Esophagus muscularis mucosa (tissue), 4 donors: Measurements from ENCODE around the gene HIBADH.

Source experiments
- CTCF ChIP-seq, 3 experiments: fragments of 200-600 bp in 2 of 3; fragments of 450-650 bp in 1 of 3; sonication (generic) in 2 of 3; IDR thresholded peaks; one replicate each; pipeline ENCODE4 v1.5.1; 2017 to 2019; ENCODE audit warnings: antibody characterized with exemption in 3 of 3, mild to moderate bottlenecking in 2 of 3, moderate library complexity in 1 of 3
- EP300 ChIP-seq: sonication (generic); formaldehyde crosslinking; IDR thresholded peaks from one replicate; pipeline ENCODE4 v1.6.1; 2017; ENCODE audit warnings: antibody characterized with exemption
- POLR2A ChIP-seq: fragments of 450-650 bp; IDR thresholded peaks from one replicate; pipeline ENCODE4 v1.6.1; 2017; ENCODE audit warnings: antibody characterized with exemption, moderate library complexity, mild to moderate bottlenecking, low read depth

DNA sequence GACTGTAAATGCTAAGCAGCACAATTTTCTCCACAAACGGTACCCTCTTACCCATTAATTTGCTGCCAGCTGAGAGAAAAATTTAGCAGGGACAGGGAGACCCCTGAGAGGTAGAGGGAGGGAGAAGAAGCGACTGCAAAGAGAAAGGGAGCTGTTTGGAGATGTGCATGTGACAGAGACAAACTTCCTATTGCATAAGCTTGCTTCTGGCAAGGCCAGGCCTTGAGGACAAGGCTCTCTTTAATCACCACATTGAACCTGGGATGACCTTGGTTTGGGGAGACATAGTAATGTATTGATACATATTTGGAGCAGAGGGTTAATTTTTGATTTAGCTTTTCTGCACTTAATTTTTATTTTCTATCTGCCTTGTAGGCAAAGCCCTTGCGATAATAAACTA, 31.1 kb upstream of the HIBADH start:
- no peak for TF ChIP-seq POLR2A
- no peak for TF ChIP-seq CTCF (IDR thresholded peaks at IDR 0.05)
- TF ChIP-seq EP300: no peak
